GM21367 (cell line): Measurements from ENCODE around the gene NFIA.

ENCODE experiments used
- ATAC-seq: cut with Tn5 transposase; IDR thresholded peaks from one replicate; pipeline ENCODE4 v1.9.1; 2021; ENCODE audit not compliant: unreplicated experiment

The NFIA gene

GRCh38 chr1:61208831-61209230 is 126.5 kb downstream of the NFIA start:
- ATAC-seq = no peak

- ATAC-seq = no peak
These were observed 128.2 kb downstream of the NFIA start for GRCh38 chr1:61210435-61211154.

GRCh38 chr1:61213245-61214011 is 131.1 kb downstream of the NFIA start:
- no peak for ATAC-seq

- ATAC-seq = no peak
These were observed 132.8 kb downstream of the NFIA start for GRCh38 chr1:61215119-61215518.

- no peak for ATAC-seq
These were observed 133.4 kb downstream of the NFIA start for GRCh38 chr1:61215676-61216289.

GRCh38 chr1:61220536-61220935 is 138.2 kb downstream of the NFIA start:
- no peak for ATAC-seq

- no peak for ATAC-seq
These were observed 139.3 kb downstream of the NFIA start for GRCh38 chr1:61221642-61222041.

- no peak for ATAC-seq
These were observed 139.9 kb downstream of the NFIA start for GRCh38 chr1:61222240-61222639.

GRCh38 chr1:61223140-61223539 is 140.8 kb downstream of the NFIA start:
- no peak for ATAC-seq

- ATAC-seq = no peak
These were observed 142.2 kb downstream of the NFIA start for GRCh38 chr1:61224609-61225008.

GRCh38 chr1:61225478-61225877 is 143.1 kb downstream of the NFIA start:
- no peak for ATAC-seq

GRCh38 chr1:61226791-61227567 is 144.6 kb downstream of the NFIA start:
- ATAC-seq = no peak

GRCh38 chr1:61227857-61228550 is 145.6 kb downstream of the NFIA start:
- ATAC-seq = no peak

GRCh38 chr1:61230523-61230922 is 148.2 kb downstream of the NFIA start:
- ATAC-seq = no peak

- no peak for ATAC-seq
These were observed 149.4 kb downstream of the NFIA start for GRCh38 chr1:61231795-61232194.

GRCh38 chr1:61233121-61233660 is 150.8 kb downstream of the NFIA start:
- no peak for ATAC-seq

GRCh38 chr1:61234587-61234919 is 152.2 kb downstream of the NFIA start:
- no peak for ATAC-seq

GRCh38 chr1:61237147-61237546 is 154.8 kb downstream of the NFIA start:
- ATAC-seq = no peak

GRCh38 chr1:61237659-61238358 is 155.4 kb downstream of the NFIA start:
- ATAC-seq = no peak

GRCh38 chr1:61238359-61238665 is 156.0 kb downstream of the NFIA start:
- ATAC-seq = no peak
